Liver (tissue), 9 donors: ENCODE measurements around the gene SLC11A2. TPM values are rescaled to one million over a fixed set of nuclear protein-coding genes. Genes with fewer than 3 reads are reported as not detected.
A peak's percentile ranks its signal among the peaks of the same experiment; 100 is the strongest.

ENCODE experiments used
- DNase-seq: peaks from one replicate; pipeline ENCODE4 v3.0.0-alpha.2; 2017; ENCODE audit warnings: low spot score
- H3K27ac ChIP-seq, 2 donors: one replicate each; pipeline ENCODE4 v1.7.0; 2013; ENCODE audit warnings: inconsistent platforms in 2 of 2, low read length in 2 of 2, control low read depth in 1 of 2, low read depth in 1 of 2, mild to moderate bottlenecking in 1 of 2
- H3K27me3 ChIP-seq, 4 donors: one replicate each; pipeline versions ENCODE4 v1.6.1 to v1.7.0; 2013; ENCODE audit warnings: low read length in 3 of 4, inconsistent platforms in 1 of 4, mild to moderate bottlenecking in 1 of 4, moderate library complexity in 1 of 4; ENCODE audit not compliant: control insufficient read depth in 4 of 4, insufficient read depth in 4 of 4
- H3K36me3 ChIP-seq, 4 donors: one replicate each; pipeline versions ENCODE4 v1.6.1 to v1.7.0; 2013; ENCODE audit warnings: low read length in 3 of 4, mild to moderate bottlenecking in 3 of 4, low read depth in 1 of 4, moderate library complexity in 1 of 4; ENCODE audit not compliant: control insufficient read depth in 4 of 4, insufficient read depth in 3 of 4
- H3K4me1 ChIP-seq, 4 donors: one replicate each; pipeline versions ENCODE4 v1.6.1 to v1.7.0; 2013; ENCODE audit warnings: low read length in 3 of 4, mild to moderate bottlenecking in 3 of 4, moderate library complexity in 1 of 4; ENCODE audit not compliant: control insufficient read depth in 4 of 4, insufficient read depth in 4 of 4
- H3K4me3 ChIP-seq, 3 donors: one replicate each; pipeline versions ENCODE4 v1.6.1 to v1.7.0; 2013; ENCODE audit warnings: low read length in 3 of 3, control low read depth in 1 of 3, low read depth in 1 of 3, mild to moderate bottlenecking in 1 of 3
- H3K9ac ChIP-seq, 2 donors: one replicate each; pipeline ENCODE4 v1.7.0; 2013; ENCODE audit warnings: low read length in 2 of 2, mild to moderate bottlenecking in 2 of 2, moderate library complexity in 2 of 2, control low read depth in 1 of 2, low read depth in 1 of 2
- H3K9me3 ChIP-seq, 4 donors: one replicate each; pipeline versions ENCODE4 v1.6.1 to v1.7.0; 2013; ENCODE audit warnings: low read length in 3 of 4; ENCODE audit not compliant: control insufficient read depth in 4 of 4
- ATF3 ChIP-seq: IDR thresholded peaks from 2 replicates; pipeline ENCODE4 v1.6.1; 2016; ENCODE audit warnings: antibody characterized with exemption
- CTCF ChIP-seq: fragments of 150-350 bp; IDR thresholded peaks from 2 replicates; pipeline ENCODE4 v1.5.1; 2017; ENCODE audit warnings: improper control_type of control experiment, low read depth, low read length; ENCODE audit not compliant: missing input control
- EGR1 ChIP-seq, 2 donors: IDR thresholded peaks; 2 replicates each; pipeline ENCODE4 v1.6.1; 2016 to 2018; ENCODE audit warnings: antibody characterized with exemption in 2 of 2, low read depth in 2 of 2
- FOXA1 ChIP-seq: IDR thresholded peaks from 2 replicates; pipeline ENCODE4 v1.6.1; 2016; ENCODE audit warnings: antibody characterized with exemption
- FOXA2 ChIP-seq: IDR thresholded peaks from 2 replicates; pipeline ENCODE4 v1.6.1; 2016; ENCODE audit warnings: antibody characterized with exemption
- GABPA ChIP-seq, 2 donors: IDR thresholded peaks in 1 of 2; conservative IDR thresholded peaks in 1 of 2; 2 replicates each; pipeline ENCODE4 v1.6.1; 2016; ENCODE audit warnings: antibody characterized with exemption in 2 of 2, mild to moderate bottlenecking in 1 of 2, moderate library complexity in 1 of 2
- HNF4A ChIP-seq, 2 donors: conservative IDR thresholded peaks; 2 replicates each; pipeline ENCODE4 v1.6.1; 2016; ENCODE audit warnings: antibody characterized with exemption in 2 of 2, mild to moderate bottlenecking in 2 of 2
- HNF4G ChIP-seq: IDR thresholded peaks from 2 replicates; pipeline ENCODE4 v1.6.1; 2016; ENCODE audit warnings: antibody characterized with exemption
- JUND ChIP-seq, 2 donors: IDR thresholded peaks; 2 replicates each; pipeline ENCODE4 v1.6.1; 2016; ENCODE audit warnings: antibody characterized with exemption in 2 of 2
- MAX ChIP-seq: IDR thresholded peaks from 2 replicates; pipeline ENCODE4 v1.6.1; 2016; ENCODE audit warnings: antibody characterized with exemption
- NR2F2 ChIP-seq: IDR thresholded peaks from 2 replicates; pipeline ENCODE4 v1.6.1; 2016; ENCODE audit warnings: antibody characterized with exemption
- RAD21 ChIP-seq, 2 donors: IDR thresholded peaks; 2 replicates each; pipeline ENCODE4 v1.6.1; 2016; ENCODE audit warnings: antibody characterized with exemption in 2 of 2, mild to moderate bottlenecking in 2 of 2
- REST ChIP-seq: IDR thresholded peaks from 2 replicates; pipeline ENCODE4 v1.6.1; 2016; ENCODE audit warnings: antibody characterized with exemption, mild to moderate bottlenecking
- RXRA ChIP-seq, 2 donors: IDR thresholded peaks; 2 replicates each; pipeline ENCODE4 v1.6.1; 2017 to 2018; ENCODE audit warnings: antibody characterized with exemption in 2 of 2, mild to moderate bottlenecking in 1 of 2
- SP1 ChIP-seq: IDR thresholded peaks from 2 replicates; pipeline ENCODE4 v1.6.1; 2018; ENCODE audit warnings: antibody characterized with exemption, mild to moderate bottlenecking
- TAF1 ChIP-seq: conservative IDR thresholded peaks from 2 replicates; pipeline ENCODE4 v1.6.1; 2016; ENCODE audit warnings: antibody characterized with exemption, mild to moderate bottlenecking
- YY1 ChIP-seq: IDR thresholded peaks from 2 replicates; pipeline ENCODE4 v1.6.1; 2016; ENCODE audit warnings: antibody characterized with exemption, mild to moderate bottlenecking
- ZBTB33 ChIP-seq: IDR thresholded peaks from 2 replicates; pipeline ENCODE4 v1.6.1; 2016; ENCODE audit warnings: antibody characterized with exemption
- WGBS: extraction: QIAGEN DNeasy Blood & Tissue Kit; methylation state at CpG from one replicate; pipeline ENCODE4 v1.1.7; 2013; 5-methylcytosine and 5-hydroxymethylcytosine counted together
- polyA plus RNA-seq, 2 donors: library from polyadenylated mRNA; stranded (reverse) in 1 of 2; unstranded in 1 of 2; fragments of 200-250 nt in 1 of 2; fragments of >200 nt in 1 of 2; fragmentation: Nextera tagmentation in 1 of 2; extraction: Ambion mirVana in 1 of 2; gene quantifications; one replicate each; pipeline versions ENCODE4 v1.2.1 to v1.2.3, GENCODE V29; 2013 to 2015
- total RNA-seq, 2 donors: library from RNA; depleted of rRNA; stranded (reverse); fragments of >200 nt; gene quantifications; one replicate each; pipeline ENCODE4 v1.2.3, GENCODE V29; 2014
- donor health status: healthy.
- donor health status: healthy.
- donor health status: healthy.
- donor health status: healthy.
- donor health status: healthy.

The SLC11A2 gene
- total and polyA plus RNA-seq, 4 donors: 15.2 to 108 (median 52.2) TPM

- Histone ChIP-seq H3K36me3 (no peaks in the 10 kb centered on the region), H3K9me3 (no peaks in the 10 kb centered on the region), H3K27me3 (no peaks in the 10 kb centered on the region), H3K9ac (no peak overlapping the region), H3K27ac (no peak overlapping the region), H3K4me3 (no peak overlapping the region), H3K4me1 (no peaks in the 10 kb centered on the region)
- 65% methylated on average over 2 of the region's 2 CpGs for WGBS
- TF ChIP-seq SP1: peak; percentile 8
- TF ChIP-seq JUND (IDR thresholded peaks at IDR 0.05): no peak
- TF ChIP-seq EGR1 (IDR thresholded peaks at IDR 0.05; ENCODE audit: low read depth in 2 of 2): no peak
- no peak for TF ChIP-seq HNF4G
- peak; percentile 51 to 56 for TF ChIP-seq RAD21 (IDR thresholded peaks at IDR 0.05)
- peak in 1 of 2 donors; percentile 23 for TF ChIP-seq HNF4A (conservative IDR thresholded peaks at IDR 0.05)
- no peak for TF ChIP-seq MAX
- TF ChIP-seq RXRA (IDR thresholded peaks at IDR 0.05): peak in 1 of 2 donors; percentile 40
- TF ChIP-seq YY1: peak; percentile 19
- no peak for TF ChIP-seq ZBTB33
- DNase-seq: no peak
Observed at GRCh38 chr12:50951112-50951511, 75.1 kb downstream of the SLC11A2 start.

GRCh38 chr12:50949801-50950302 lies 76.3 kb downstream of the SLC11A2 start:
- 75% methylated on average over 4 of the region's 4 CpGs for WGBS
- no peaks in the 10 kb centered on the region for H3K9me3 ChIP-seq
- DNase-seq: no peak

More at GRCh38 chr12:50949801-50950302, 76.3 kb downstream of the SLC11A2 start:
- Histone ChIP-seq H3K9ac (no peak overlapping the region), H3K27me3 (no peaks in the 10 kb centered on the region), H3K4me1 (no peaks in the 10 kb centered on the region), H3K36me3 (no peaks in the 10 kb centered on the region), H3K4me3 (no peak overlapping the region), H3K27ac (no peak overlapping the region)
- TF ChIP-seq ATF3 (no peak), FOXA1 (no peak), FOXA2 (no peak), RAD21 (IDR thresholded peaks at IDR 0.05) (no peak), JUND (IDR thresholded peaks at IDR 0.05) (no peak), MAX (no peak), NR2F2 (no peak), ZBTB33 (no peak), YY1 (no peak), RXRA (IDR thresholded peaks at IDR 0.05) (no peak), TAF1 (no peak), SP1 (no peak), HNF4A (conservative IDR thresholded peaks at IDR 0.05) (no peak), REST (no peak), EGR1 (IDR thresholded peaks at IDR 0.05; ENCODE audit: low read depth in 2 of 2) (no peak), CTCF (no peak), GABPA (IDR thresholded peaks at IDR 0.05 in 1 of 2, conservative IDR thresholded peaks at IDR 0.05 in 1 of 2) (no peak)
